HEK293T (cell line): ENCODE data around the gene FHL3.

ENCODE experiments used
- CTCF ChIA-PET: fragments of 350-600 bp; formaldehyde crosslinking; extraction: SDS; loops from one replicate; lab custom pipeline; 2021; ENCODE audit warnings: antibody characterized with exemption, inconsistent platforms; lab: Yijun Ruan, JAX
- POLR2A ChIA-PET: fragments of 350-600 bp; formaldehyde crosslinking; extraction: SDS; loops from one replicate; lab custom pipeline; 2020; ENCODE audit warnings: antibody characterized with exemption, inconsistent platforms; lab: Yijun Ruan, JAX
- DNase-seq: peaks from one replicate; pipeline ENCODE4 v3.0.0; 2012; ENCODE audit warnings: mixed read lengths; ENCODE audit errors: extremely low spot score
- ARNT ChIP-seq: fragments of 450-650 bp; IDR thresholded peaks from 2 replicates; pipeline ENCODE4 v1.6.1; 2017; ENCODE audit warnings: mild to moderate bottlenecking
- BHLHE40 ChIP-seq: fragments of 450-650 bp; IDR thresholded peaks from 2 replicates; pipeline ENCODE4 v1.6.1; 2016; ENCODE audit warnings: mild to moderate bottlenecking, moderate library complexity, borderline replicate concordance
- CTBP1 ChIP-seq: fragments of 450-650 bp; IDR thresholded peaks from 2 replicates; pipeline ENCODE4 v1.6.1; 2016; ENCODE audit warnings: borderline replicate concordance
- ELF4 ChIP-seq: fragments of 450-650 bp; IDR thresholded peaks from 2 replicates; pipeline ENCODE4 v1.6.1; 2017; ENCODE audit warnings: antibody characterized with exemption
- FOXA1 ChIP-seq: fragments of 450-650 bp; IDR thresholded peaks from 2 replicates; pipeline ENCODE4 v1.6.1; 2016; ENCODE audit warnings: mild to moderate bottlenecking
- FOXK2 ChIP-seq: fragments of 450-650 bp; IDR thresholded peaks from 2 replicates; pipeline ENCODE4 v1.6.1; 2016; ENCODE audit warnings: mild to moderate bottlenecking
- FOXM1 ChIP-seq: fragments of 450-650 bp; IDR thresholded peaks from 2 replicates; pipeline ENCODE4 v1.6.1; 2017; ENCODE audit warnings: mild to moderate bottlenecking, borderline replicate concordance
- HDGF ChIP-seq: fragments of 450-650 bp; IDR thresholded peaks from 2 replicates; pipeline ENCODE4 v1.6.1; 2017; ENCODE audit warnings: antibody characterized with exemption, borderline replicate concordance
- L3MBTL2 ChIP-seq: fragments of 450-650 bp; conservative IDR thresholded peaks from 2 replicates; pipeline ENCODE4 v1.6.1; 2016; ENCODE audit warnings: mild to moderate bottlenecking
- LEF1 ChIP-seq: fragments of 450-650 bp; IDR thresholded peaks from 2 replicates; pipeline ENCODE4 v1.6.1; 2017; ENCODE audit warnings: mild to moderate bottlenecking, borderline replicate concordance
- NFRKB ChIP-seq: fragments of 450-650 bp; IDR thresholded peaks from 2 replicates; pipeline ENCODE4 v1.6.1; 2016; ENCODE audit warnings: mild to moderate bottlenecking, moderate library complexity
- PKNOX1 ChIP-seq: fragments of 450-650 bp; IDR thresholded peaks from 2 replicates; pipeline ENCODE4 v1.6.1; 2016
- SP1 ChIP-seq: fragments of 450-650 bp; IDR thresholded peaks from 2 replicates; pipeline ENCODE4 v1.6.1; 2017
- SUZ12 ChIP-seq: fragments of 450-650 bp; IDR thresholded peaks from 2 replicates; pipeline ENCODE4 v1.6.1; 2016; ENCODE audit warnings: mild to moderate bottlenecking
- TARDBP ChIP-seq: fragments of 450-650 bp; IDR thresholded peaks from 2 replicates; pipeline ENCODE4 v1.6.1; 2016
- ZNF384 ChIP-seq: fragments of 450-650 bp; IDR thresholded peaks from 2 replicates; pipeline ENCODE4 v1.6.1; 2016

Gene FHL3

GRCh38 chr1:38022810-38023209, 17.5 kb upstream of the FHL3 start:
- ChIA-PET POLR2A (interaction anchor here (2.0 kb wide), 1 partner anchor 9 kb away, joined by 6 read pairs; no protein-coding TSS in a partner anchor), CTCF (no interaction called here)
- TF ChIP-seq BHLHE40 (no peak), FOXM1 (no peak), TARDBP (no peak), FOXA1 (no peak), FOXK2 (no peak), SUZ12 (no peak), SP1 (no peak), PKNOX1 (no peak), HDGF (no peak)
- no peak for DNase-seq

GRCh38 chr1:38021969-38022368, 16.7 kb upstream of the FHL3 start:
- POLR2A ChIA-PET, result interaction anchor here (2.0 kb wide), 1 partner anchor 9 kb away, joined by 6 read pairs; no protein-coding TSS in a partner anchor
- CTCF ChIA-PET, result no interaction called here
- DNase-seq, result no peak
- TF ChIP-seq ELF4 (no peak), L3MBTL2 (no peak)

GRCh38 chr1:38020396-38020795, 15.1 kb upstream of the FHL3 start:
- ChIA-PET POLR2A (no interaction called here), CTCF (no interaction called here)
- no peak for TF ChIP-seq L3MBTL2
- no peak for TF ChIP-seq ZNF384
- no peak for TF ChIP-seq FOXM1
- no peak for TF ChIP-seq FOXA1
- no peak for TF ChIP-seq SUZ12
- TF ChIP-seq LEF1, result no peak
- no peak for TF ChIP-seq CTBP1
- no peak for TF ChIP-seq NFRKB
- TF ChIP-seq ARNT, result no peak
- no peak for TF ChIP-seq SP1
- no peak for TF ChIP-seq BHLHE40
- no peak for TF ChIP-seq HDGF
- no peak for TF ChIP-seq FOXK2
- TF ChIP-seq ELF4, result no peak
- TF ChIP-seq PKNOX1, result no peak
- TF ChIP-seq TARDBP, result no peak
- DNase-seq, result no peak

- DNase-seq, result no peak
- POLR2A ChIA-PET, result no interaction called here
- CTCF ChIA-PET, result interaction anchor here (0.7 to 1.6 kb wide), 6 partner anchors 10 to 1111 kb away, joined by 3 to 6 read pairs (median 3); partner anchors contain the start of gene SF3A3
- TF ChIP-seq ZNF384 (no peak), BHLHE40 (no peak), HDGF (no peak), PKNOX1 (no peak), FOXK2 (no peak), FOXA1 (no peak), ELF4 (no peak), CTBP1 (no peak), TARDBP (no peak)
These were observed 13.6 kb upstream of the FHL3 start for GRCh38 chr1:38018864-38019343.

GRCh38 chr1:38015978-38016725, 10.8 kb upstream of the FHL3 start:
- no peak for DNase-seq
- no peak for TF ChIP-seq FOXA1
- TF ChIP-seq PKNOX1, result no peak
- TF ChIP-seq BHLHE40, result no peak
- no peak for TF ChIP-seq SUZ12
- no peak for TF ChIP-seq CTBP1
- no peak for TF ChIP-seq L3MBTL2
- POLR2A ChIA-PET, result interaction anchor here (0.5 kb wide), 1 partner anchor 809 kb away, joined by 3 read pairs; no protein-coding TSS in a partner anchor
- CTCF ChIA-PET, result no interaction called here

- POLR2A ChIA-PET, result no interaction called here
- TF ChIP-seq TARDBP (no peak), CTBP1 (no peak), FOXK2 (no peak), ZNF384 (no peak), FOXA1 (no peak), LEF1 (no peak)
These were observed 9.6 kb upstream of the FHL3 start for GRCh38 chr1:38014724-38015424.

More at GRCh38 chr1:38014724-38015424, 9.6 kb upstream of the FHL3 start:
- CTCF ChIA-PET, result no interaction called here
- no peak for DNase-seq
